ENCODE data around the gene PSMB7. TPM values are rescaled to one million over a fixed set of nuclear protein-coding genes. Genes with fewer than 3 reads are reported as not detected.

Gene PSMB7
- total RNA-seq, 1 donor from 2014 or later, result 108 TPM

GRCh38 chr9:124308606-124309491, 106.4 kb downstream of the PSMB7 start:
- TF ChIP-seq CTCF (IDR thresholded peaks at IDR 0.05), result no peak
- peak overlapping the region; percentile 94 for H3K27ac Mint-ChIP-seq (ENCODE audit: unreplicated experiment)
- H3K4me3 Mint-ChIP-seq (ENCODE audit: unreplicated experiment), result no peak overlapping the region
- no peaks in the 10 kb centered on the region for H3K9me3 Mint-ChIP-seq (ENCODE audit: low read depth)
- no peak for DNase-seq (ENCODE audit: low spot score)
- peaks cover 46% of the 10 kb centered on the region for H3K4me1 Mint-ChIP-seq (ENCODE audit: low read depth)
- peaks cover 14% of the 10 kb centered on the region for H3K36me3 Mint-ChIP-seq (ENCODE audit: low read depth)
- no peaks in the 10 kb centered on the region for H3K27me3 Mint-ChIP-seq (ENCODE audit: low read depth)

GRCh38 chr9:124307379-124308030, 107.7 kb downstream of the PSMB7 start:
- peaks cover 22% of the 10 kb centered on the region for H3K36me3 Mint-ChIP-seq (ENCODE audit: low read depth)
- H3K4me1 Mint-ChIP-seq (ENCODE audit: low read depth), result peaks cover 46% of the 10 kb centered on the region
- H3K27me3 Mint-ChIP-seq (ENCODE audit: low read depth), result no peaks in the 10 kb centered on the region
- peak overlapping the region; percentile 36 for H3K27ac Mint-ChIP-seq (ENCODE audit: unreplicated experiment)
- H3K9me3 Mint-ChIP-seq (ENCODE audit: low read depth), result no peaks in the 10 kb centered on the region
- no peak for TF ChIP-seq CTCF (IDR thresholded peaks at IDR 0.05)
- H3K4me3 Mint-ChIP-seq (ENCODE audit: unreplicated experiment), result no peak overlapping the region
- no peak for DNase-seq (ENCODE audit: low spot score)

GRCh38 chr9:124306098-124306735, 109.0 kb downstream of the PSMB7 start:
- H3K27me3 Mint-ChIP-seq (ENCODE audit: low read depth), result no peaks in the 10 kb centered on the region
- no peak for DNase-seq (ENCODE audit: low spot score)
- H3K4me3 Mint-ChIP-seq (ENCODE audit: unreplicated experiment), result no peak overlapping the region
- H3K9me3 Mint-ChIP-seq (ENCODE audit: low read depth), result no peaks in the 10 kb centered on the region
- peaks cover 42% of the 10 kb centered on the region for H3K4me1 Mint-ChIP-seq (ENCODE audit: low read depth)
- peaks cover 17% of the 10 kb centered on the region for H3K36me3 Mint-ChIP-seq (ENCODE audit: low read depth)
- H3K27ac Mint-ChIP-seq (ENCODE audit: unreplicated experiment), result peak overlapping the region; percentile 97
- no peak for TF ChIP-seq CTCF (IDR thresholded peaks at IDR 0.05)

GRCh38 chr9:124304285-124304684, 111.0 kb downstream of the PSMB7 start:
- H3K27me3 Mint-ChIP-seq (ENCODE audit: low read depth), result no peaks in the 10 kb centered on the region
- peaks cover 13% of the 10 kb centered on the region for H3K36me3 Mint-ChIP-seq (ENCODE audit: low read depth)
- no peak for DNase-seq (ENCODE audit: low spot score)
- no peak for TF ChIP-seq CTCF (IDR thresholded peaks at IDR 0.05)
- H3K4me1 Mint-ChIP-seq (ENCODE audit: low read depth), result peaks cover 42% of the 10 kb centered on the region
- no peak overlapping the region for H3K4me3 Mint-ChIP-seq (ENCODE audit: unreplicated experiment)
- H3K9me3 Mint-ChIP-seq (ENCODE audit: low read depth), result no peaks in the 10 kb centered on the region
- peak overlapping the region; percentile 27 for H3K27ac Mint-ChIP-seq (ENCODE audit: unreplicated experiment)

GRCh38 chr9:124303762-124304161, 111.5 kb downstream of the PSMB7 start:
- H3K4me1 Mint-ChIP-seq (ENCODE audit: low read depth), result peaks cover 44% of the 10 kb centered on the region
- H3K9me3 Mint-ChIP-seq (ENCODE audit: low read depth), result no peaks in the 10 kb centered on the region
- H3K4me3 Mint-ChIP-seq (ENCODE audit: unreplicated experiment), result no peak overlapping the region
- H3K27me3 Mint-ChIP-seq (ENCODE audit: low read depth), result no peaks in the 10 kb centered on the region
- peaks cover 13% of the 10 kb centered on the region for H3K36me3 Mint-ChIP-seq (ENCODE audit: low read depth)
- TF ChIP-seq CTCF (IDR thresholded peaks at IDR 0.05), result no peak
- DNase-seq (ENCODE audit: low spot score), result no peak
- H3K27ac Mint-ChIP-seq (ENCODE audit: unreplicated experiment), result no peak overlapping the region
